ENCODE measurements around the gene C3orf33. TPM values are rescaled to one million over a fixed set of nuclear protein-coding genes. Genes with fewer than 3 reads are reported as not detected.

The C3orf33 gene
- total and polyA plus RNA-seq, 2 of the 13 experiments (the other 11 are each of a cell fraction or from before 2014, with no cell fraction given): 9.2 to 12.6 TPM

- H3K27me3 ChIP-seq (ENCODE audit: control insufficient read depth in 1 of 2, insufficient read depth in 2 of 2, low read length in 2 of 2): no peaks in the 10 kb centered on the region
- no peaks in the 10 kb centered on the region for H3K36me3 ChIP-seq (replicated peaks in 1 of 2; ENCODE audit: control insufficient read depth in 1 of 2, insufficient read depth in 2 of 2, low read length in 2 of 2)
- ATAC-seq: peak; percentile 51
- BruUV-seq (replicated peaks): no TSS peak
- H3K9me3 ChIP-seq (ENCODE audit: low read length): no peaks in the 10 kb centered on the region
- H3K27ac ChIP-seq (ENCODE audit: extremely low read length, insufficient read depth, low read length): no peak overlapping the region
- no peak overlapping the region for H3K4me2 ChIP-seq (ENCODE audit: low read depth, low read length)
- ChIA-PET POLR2A (interaction anchor here (1.5 kb wide), 1 partner anchor 10 kb away, joined by 3 read pairs; no protein-coding TSS in a partner anchor), CTCF (ENCODE audit: low intra/inter-chr PET ratio, low total read pairs) (no interaction called here)
- H2AFZ ChIP-seq (ENCODE audit: low read length): no peak overlapping the region
- FAIRE-seq: no peak
- TF ChIP-seq MAF1 (CRISPR knock-in tag; IDR thresholded peaks at IDR 0.05; ENCODE audit: borderline replicate concordance): no peak
- no peak for TF ChIP-seq PHF20 (CRISPR knock-in tag; IDR thresholded peaks at IDR 0.05)
- TF ChIP-seq ZNF850 (CRISPR knock-in tag; conservative IDR thresholded peaks at IDR 0.05): no peak
- TF ChIP-seq ZNF296 (CRISPR knock-in tag; conservative IDR thresholded peaks at IDR 0.05): no peak
- TF ChIP-seq ZC3H4 (CRISPR knock-in tag; IDR thresholded peaks at IDR 0.05; ENCODE audit: borderline replicate concordance): no peak
- no peak for TF ChIP-seq HMG20B (CRISPR knock-in tag; conservative IDR thresholded peaks at IDR 0.05)
- no peak for TF ChIP-seq CBX2 (IDR thresholded peaks at IDR 0.05; ENCODE audit: low read depth, low read length)
- no peak for TF ChIP-seq CBX2 (CRISPR knock-in tag; IDR thresholded peaks at IDR 0.05; ENCODE audit: low read depth)
- no peak for TF ChIP-seq LRRFIP1 (CRISPR knock-in tag; conservative IDR thresholded peaks at IDR 0.05)
- peaks cover 10% of the 10 kb centered on the region; the same call in 1 of the 2 replicates for H3K4me1 ChIP-seq (ENCODE audit: insufficient read depth, low read length)
- in situ Hi-C loops (cut with HindIII; ENCODE audit: extremely low pct_ligation_motif_present, low pct_unique_long_range_greater_than_20kb) (no loop called here), intact Hi-C loops (cut with micrococcal nuclease; ENCODE audit: unreplicated experiment) (no loop called here)
- H4K20me1 ChIP-seq (ENCODE audit: insufficient read depth, low read length): no peaks in the 10 kb centered on the region
- no peaks in the 10 kb centered on the region for H3K79me2 ChIP-seq (ENCODE audit: insufficient read depth, low read length)
- DNase-seq (ENCODE audit: low spot score): no peak
- H3K9ac ChIP-seq (ENCODE audit: insufficient read depth, low read depth, low read length): no peak overlapping the region
- no peak overlapping the region for H3K4me3 ChIP-seq (replicated peaks in 1 of 3; ENCODE audit: insufficient read depth in 1 of 3, low read depth in 2 of 3, low read length in 3 of 3)
These were observed 9.0 kb upstream of the C3orf33 start for GRCh38 chr3:155815030-155815545.

Data from HepG2 (cell line).